IgD-negative memory B cell (primary cell): ENCODE results near the gene USP17L5. TPM values are rescaled to one million over a fixed set of nuclear protein-coding genes. Genes with fewer than 3 reads are reported as not detected.

Experiments used
- polyA plus RNA-seq: library from polyadenylated mRNA; unstranded; fragments of 300-500 nt; fragmentation: Illumina TruSeq; gene quantifications from one replicate; pipeline ENCODE4 v1.2.3, GENCODE V29; 2021

The USP17L5 gene
- polyA plus RNA-seq, 1 donor from 2014 or later: not detected

Other genes with a start within 250 kb of the USP17L5 start
- not detected for gene FAM90A26, start 169.0 kb upstream of the USP17L5 start, polyA plus RNA-seq
- gene USP17L10, start 128.7 kb upstream of the USP17L5 start, polyA plus RNA-seq: not detected
- gene USP17L11, start 124.0 kb upstream of the USP17L5 start, polyA plus RNA-seq: not detected
- gene USP17L12, start 119.3 kb upstream of the USP17L5 start, polyA plus RNA-seq: not detected
- gene USP17L13, start 114.5 kb upstream of the USP17L5 start, polyA plus RNA-seq: not detected
- not detected for gene USP17L15, start 105.0 kb upstream of the USP17L5 start, polyA plus RNA-seq
- gene USP17L17, start 95.5 kb upstream of the USP17L5 start, polyA plus RNA-seq: not detected
- gene USP17L18, start 90.8 kb upstream of the USP17L5 start, polyA plus RNA-seq: not detected
- gene USP17L19, start 86.0 kb upstream of the USP17L5 start, polyA plus RNA-seq: not detected
- not detected for gene USP17L20, start 81.3 kb upstream of the USP17L5 start, polyA plus RNA-seq
- not detected for gene USP17L21, start 76.5 kb upstream of the USP17L5 start, polyA plus RNA-seq
- not detected for gene USP17L22, start 71.8 kb upstream of the USP17L5 start, polyA plus RNA-seq
- gene USP17L24, start 14.2 kb upstream of the USP17L5 start, polyA plus RNA-seq: not detected
- gene USP17L25, start 9.5 kb upstream of the USP17L5 start, polyA plus RNA-seq: not detected
- gene USP17L26, start 4.7 kb upstream of the USP17L5 start, polyA plus RNA-seq: not detected
- gene USP17L27, start 4.7 kb downstream of the USP17L5 start, polyA plus RNA-seq: not detected
- not detected for gene USP17L28, start 9.5 kb downstream of the USP17L5 start, polyA plus RNA-seq
- not detected for gene USP17L29, start 14.2 kb downstream of the USP17L5 start, polyA plus RNA-seq
- not detected for gene USP17L30, start 23.7 kb downstream of the USP17L5 start, polyA plus RNA-seq
- not detected for gene DEFB131A, start 105.0 kb downstream of the USP17L5 start, polyA plus RNA-seq